AG09309 (cell line): ENCODE data around the gene CLEC5A.

Experiments used
- DNase-seq: peaks from one replicate; pipeline ENCODE4 v3.0.0-alpha.2; 2010; ENCODE audit warnings: low read depth
- H3K4me3 ChIP-seq: 2 replicates; pipeline ENCODE4 v1.5.1; 2011; ENCODE audit warnings: mild to moderate bottlenecking, low read depth, low read length, moderate library complexity; ENCODE audit not compliant: control insufficient read depth
- TF ChIP-seq, protein P1 (sequence below): IDR thresholded peaks from 2 replicates; pipeline ENCODE4 v1.5.1; 2011; ENCODE audit warnings: mild to moderate bottlenecking, low read depth, low read length, inconsistent platforms; ENCODE audit not compliant: insufficient read depth, control insufficient read depth; ENCODE audit errors: missing control alignments

CLEC5A gene

DNA sequence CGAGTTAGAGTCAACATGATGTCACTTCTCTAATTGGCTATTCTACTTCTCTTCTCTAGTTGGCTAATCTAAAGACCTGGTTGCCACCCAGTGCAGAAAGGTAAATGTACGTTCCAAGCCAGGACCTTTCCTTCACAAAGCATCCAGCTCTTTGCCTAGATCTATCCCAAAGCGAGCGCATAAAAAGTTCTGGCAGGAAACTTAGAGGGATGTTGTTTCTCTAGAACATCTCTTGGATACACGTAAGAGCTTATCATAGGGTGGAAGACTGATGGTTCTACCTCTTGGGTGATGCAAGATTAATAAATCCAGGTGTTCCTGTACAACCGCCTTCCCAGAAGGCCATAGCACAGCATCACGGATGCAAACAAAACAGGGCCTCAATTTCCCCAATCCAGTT is 26.9 kb upstream of the CLEC5A start, which contains the start of gene TAS2R38:
Gene TAS2R38 (minus strand): TSS at position 101 of the 400 bp plus-strand sequence. CDS start 84 bp downstream, at position 17.
- no peak within 1 kb of the TSS for H3K4me3 ChIP-seq
- DNase-seq = no peak
- TF ChIP-seq, protein P1, sequence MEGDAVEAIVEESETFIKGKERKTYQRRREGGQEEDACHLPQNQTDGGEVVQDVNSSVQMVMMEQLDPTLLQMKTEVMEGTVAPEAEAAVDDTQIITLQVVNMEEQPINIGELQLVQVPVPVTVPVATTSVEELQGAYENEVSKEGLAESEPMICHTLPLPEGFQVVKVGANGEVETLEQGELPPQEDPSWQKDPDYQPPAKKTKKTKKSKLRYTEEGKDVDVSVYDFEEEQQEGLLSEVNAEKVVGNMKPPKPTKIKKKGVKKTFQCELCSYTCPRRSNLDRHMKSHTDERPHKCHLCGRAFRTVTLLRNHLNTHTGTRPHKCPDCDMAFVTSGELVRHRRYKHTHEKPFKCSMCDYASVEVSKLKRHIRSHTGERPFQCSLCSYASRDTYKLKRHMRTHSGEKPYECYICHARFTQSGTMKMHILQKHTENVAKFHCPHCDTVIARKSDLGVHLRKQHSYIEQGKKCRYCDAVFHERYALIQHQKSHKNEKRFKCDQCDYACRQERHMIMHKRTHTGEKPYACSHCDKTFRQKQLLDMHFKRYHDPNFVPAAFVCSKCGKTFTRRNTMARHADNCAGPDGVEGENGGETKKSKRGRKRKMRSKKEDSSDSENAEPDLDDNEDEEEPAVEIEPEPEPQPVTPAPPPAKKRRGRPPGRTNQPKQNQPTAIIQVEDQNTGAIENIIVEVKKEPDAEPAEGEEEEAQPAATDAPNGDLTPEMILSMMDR = no peak

DNA sequence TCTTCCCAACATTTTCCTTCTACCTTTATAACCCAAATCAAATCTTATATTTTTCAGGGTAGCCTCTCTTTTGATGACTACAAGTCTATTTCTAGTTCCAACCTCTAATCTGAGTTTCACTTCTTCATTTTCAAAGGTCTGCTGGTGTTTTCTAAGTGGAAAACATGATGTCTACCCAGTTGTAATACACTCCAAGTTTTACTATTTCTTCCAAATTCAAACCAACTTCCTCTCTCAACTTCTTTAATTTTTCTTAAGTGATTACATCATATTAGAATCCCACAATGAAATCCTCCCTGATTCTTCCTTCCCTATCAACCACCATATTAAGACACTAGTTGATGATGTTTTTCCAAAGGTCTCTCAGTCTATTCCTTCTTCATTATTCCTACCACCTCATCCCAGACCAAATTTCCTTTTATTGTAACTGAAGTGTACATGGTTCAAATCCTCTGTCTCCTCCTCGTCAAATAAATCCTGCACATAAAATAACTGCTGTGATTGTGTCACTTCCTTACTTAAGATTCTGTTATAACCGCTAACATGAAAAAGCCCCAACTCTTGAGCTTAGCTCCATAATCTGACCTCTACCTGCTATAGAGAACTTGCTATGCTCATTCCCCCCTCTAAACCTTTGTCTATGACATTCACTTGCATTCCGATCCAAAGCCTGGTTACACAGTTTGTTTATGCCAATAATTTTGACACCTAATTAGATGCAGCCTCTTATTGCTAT is 14.1 kb upstream of the CLEC5A start:
- TF ChIP-seq, protein P1 = no peak
- no peak for DNase-seq
- H3K4me3 ChIP-seq = no peak overlapping the region

DNA sequence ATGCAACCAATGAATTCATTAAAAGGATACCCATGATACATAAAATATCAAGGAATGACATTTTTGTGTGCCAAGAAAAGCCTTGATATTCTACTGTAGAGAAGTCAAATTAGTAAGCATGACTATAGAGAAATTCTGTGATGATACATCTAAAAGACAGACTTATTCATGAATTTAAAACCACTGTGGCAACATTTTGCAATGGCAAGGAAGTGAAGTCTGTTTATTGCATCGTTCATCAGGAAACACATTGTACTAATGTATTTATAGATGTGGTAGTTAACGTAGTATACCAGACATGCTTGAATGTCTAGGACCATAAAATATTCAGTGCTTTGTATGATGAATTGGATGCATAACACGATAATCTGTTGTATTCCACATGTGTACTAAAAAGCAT is 9.3 kb upstream of the CLEC5A start:
- no peak for DNase-seq
- no peak overlapping the region for H3K4me3 ChIP-seq
- TF ChIP-seq, protein P1 = no peak

DNA sequence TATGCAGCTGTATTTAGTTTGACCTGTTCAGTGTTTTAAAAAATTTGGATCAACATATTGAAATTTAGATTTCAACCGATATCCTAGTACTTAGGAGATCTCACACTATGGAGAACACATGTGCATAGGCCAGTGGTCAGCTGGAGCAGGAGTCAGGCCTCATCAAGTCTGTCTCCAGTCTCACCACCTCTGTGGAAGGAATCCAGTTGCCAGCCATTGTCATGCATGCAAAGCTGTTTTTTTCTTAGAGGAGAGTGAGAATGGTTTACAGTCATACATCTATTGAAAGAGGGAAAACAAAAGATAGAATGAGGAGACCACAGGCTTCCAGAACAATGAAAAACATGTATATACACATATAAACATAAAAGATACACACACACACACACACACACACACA is 7.6 kb upstream of the CLEC5A start:
- no peak overlapping the region for H3K4me3 ChIP-seq
- TF ChIP-seq, protein P1 = no peak
- DNase-seq = no peak

DNA sequence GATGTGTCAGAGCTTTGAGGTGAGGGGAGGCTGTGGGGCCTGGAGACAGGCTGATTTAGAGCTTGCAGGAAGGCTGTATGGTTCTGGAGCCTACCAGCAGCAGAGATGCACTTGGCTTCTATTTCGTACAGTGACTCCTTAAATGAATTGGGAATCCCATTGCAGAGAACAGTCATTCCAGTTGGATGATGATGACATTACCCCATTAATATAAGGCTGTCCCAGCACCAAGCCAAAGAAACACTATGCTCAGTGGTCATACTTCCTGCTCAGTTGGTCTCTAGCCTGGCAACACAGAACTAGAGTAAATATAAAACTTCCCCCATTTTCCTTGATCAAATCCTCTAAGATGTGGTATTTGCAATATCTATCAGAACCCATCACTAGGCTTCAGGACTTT is 5.7 kb upstream of the CLEC5A start:
- TF ChIP-seq, protein P1 = no peak

DNA sequence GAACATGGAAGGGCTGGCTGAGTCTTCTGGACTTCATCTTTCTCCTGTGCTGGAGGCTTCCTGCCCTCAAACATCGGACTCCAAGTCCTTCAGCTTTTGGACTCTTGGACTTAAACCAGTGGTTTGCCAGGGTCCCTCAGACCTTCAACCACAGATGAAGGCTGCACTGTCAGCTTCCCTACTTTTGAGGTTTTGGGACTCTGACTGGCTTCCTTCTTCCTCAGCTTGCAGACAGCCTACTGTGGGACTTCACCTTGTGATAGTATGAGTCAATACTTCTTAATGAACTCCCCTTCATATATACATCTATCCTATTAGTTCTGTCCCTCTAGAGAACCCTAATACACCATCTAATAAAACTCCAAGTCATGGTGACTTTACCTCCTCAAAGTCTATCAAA is 4.0 kb upstream of the CLEC5A start:
- no peak overlapping the region for H3K4me3 ChIP-seq
- DNase-seq = no peak
- TF ChIP-seq, protein P1 = no peak

More for the DNA sequence above, 5.7 kb upstream of the CLEC5A start:
- H3K4me3 ChIP-seq = no peak overlapping the region
- no peak for DNase-seq
